ENCODE results near the gene TMEM259. TPM values are rescaled to one million over a fixed set of nuclear protein-coding genes. Genes with fewer than 3 reads are reported as not detected.

Gene TMEM259
- total and polyA plus RNA-seq, 9 of the 15 experiments (the other 6 are each of a cell fraction or from before 2014, with no cell fraction given) = 0.52 to 231 (median 63.6) TPM

DNA sequence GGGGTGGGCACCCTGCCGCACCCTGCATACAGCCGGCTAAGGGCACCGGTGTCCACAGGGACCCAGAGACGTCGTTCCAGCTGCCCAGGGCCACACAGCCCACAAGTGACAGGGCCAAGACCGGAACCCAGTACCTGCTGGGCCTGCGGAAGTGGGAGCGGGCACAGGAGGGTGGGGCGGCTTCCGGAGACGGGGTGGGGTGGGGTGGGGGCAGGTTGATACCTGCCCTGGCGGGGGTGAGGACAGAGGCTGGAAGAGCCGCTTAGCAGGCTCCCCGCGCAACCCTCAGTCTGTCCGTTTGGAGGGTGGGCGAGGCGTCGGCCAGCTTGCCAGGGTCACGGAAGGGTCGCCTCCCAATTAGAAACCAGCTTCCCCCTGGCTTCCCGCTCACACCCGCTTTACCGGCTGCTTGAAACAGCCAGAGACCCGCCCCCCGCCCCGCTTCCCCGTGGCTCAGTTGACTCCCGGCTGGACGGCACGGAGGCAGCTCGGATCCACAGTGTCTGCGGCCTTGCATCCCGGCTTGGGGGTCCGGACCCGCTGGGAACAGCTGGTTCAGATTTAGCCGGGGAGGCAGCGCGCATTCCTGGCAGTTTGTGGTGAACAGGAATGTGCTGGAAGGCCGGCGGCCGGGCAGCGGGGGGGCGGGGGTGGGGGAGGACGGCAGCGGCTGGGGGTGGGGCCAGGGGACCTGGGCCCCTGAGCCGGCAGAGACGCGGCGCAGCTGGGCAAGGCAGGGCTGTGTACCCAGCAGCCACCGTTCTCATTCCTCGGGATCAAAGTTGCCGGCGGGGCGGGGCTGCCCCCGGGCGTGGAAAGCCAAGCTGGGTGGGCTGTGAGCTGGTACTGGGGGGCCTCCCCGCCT is 7.4 kb upstream of the TMEM259 start (continued):
- TF ChIP-seq ZFX (CRISPR knock-in tag; IDR thresholded peaks at IDR 0.05) = peak; percentile 38; the same call in 1 of the 2 replicates
- TF ChIP-seq NCOA4 (IDR thresholded peaks at IDR 0.05; ENCODE audit: partially characterized antibody) = no peak
- no peak for TF ChIP-seq NCOR1 (IDR thresholded peaks at IDR 0.05)
- no peak for TF ChIP-seq SETDB1 (IDR thresholded peaks at IDR 0.05; ENCODE audit: low read length)
- TF ChIP-seq POLR2B (IDR thresholded peaks at IDR 0.05; ENCODE audit: low read depth, partially characterized antibody) = no peak
- peak; percentile 25; the same call in 1 of the 2 replicates for TF ChIP-seq MBD2 (IDR thresholded peaks at IDR 0.05; ENCODE audit: borderline replicate concordance, low read depth)
- TF ChIP-seq XRCC5 (IDR thresholded peaks at IDR 0.05; ENCODE audit: low read depth, low read length) = no peak
- TF ChIP-seq BDP1 (IDR thresholded peaks at IDR 0.05; ENCODE audit: insufficient read depth, insufficient read length) = no peak
- no peak for TF ChIP-seq SRSF9 (IDR thresholded peaks at IDR 0.05; ENCODE audit: borderline replicate concordance, low read depth, low read length)
- peak; percentile 63 for TF ChIP-seq TEAD4 (IDR thresholded peaks at IDR 0.05; ENCODE audit: low read length)
- no peak for TF ChIP-seq TEAD4 (CRISPR knock-in tag; IDR thresholded peaks at IDR 0.05; ENCODE audit: borderline replicate concordance)
- 0 out of 2 replicates have a peak, but pooled peaks have one; percentile 37 for TF ChIP-seq KDM2B (CRISPR knock-in tag; IDR thresholded peaks at IDR 0.05)
- TF ChIP-seq LEF1 (IDR thresholded peaks at IDR 0.05) = 0 out of 2 replicates have a peak, but pooled peaks have one; percentile 32
- peak; percentile 24; the same call in 1 of the 2 replicates for TF ChIP-seq PHF8 (IDR thresholded peaks at IDR 0.05; ENCODE audit: borderline replicate concordance, low read length)
- TF ChIP-seq TAF1 (IDR thresholded peaks at IDR 0.05; ENCODE audit: control insufficient read depth, extremely low read depth, insufficient read depth, low read length, severe bottlenecking) = peak; percentile 20
- TF ChIP-seq, protein P1, sequence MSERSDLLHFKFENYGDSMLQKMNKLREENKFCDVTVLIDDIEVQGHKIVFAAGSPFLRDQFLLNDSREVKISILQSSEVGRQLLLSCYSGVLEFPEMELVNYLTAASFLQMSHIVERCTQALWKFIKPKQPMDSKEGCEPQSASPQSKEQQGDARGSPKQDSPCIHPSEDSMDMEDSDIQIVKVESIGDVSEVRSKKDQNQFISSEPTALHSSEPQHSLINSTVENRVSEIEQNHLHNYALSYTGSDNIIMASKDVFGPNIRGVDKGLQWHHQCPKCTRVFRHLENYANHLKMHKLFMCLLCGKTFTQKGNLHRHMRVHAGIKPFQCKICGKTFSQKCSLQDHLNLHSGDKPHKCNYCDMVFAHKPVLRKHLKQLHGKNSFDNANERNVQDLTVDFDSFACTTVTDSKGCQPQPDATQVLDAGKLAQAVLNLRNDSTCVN (CRISPR knock-in tag; IDR thresholded peaks at IDR 0.05) = 0 out of 2 replicates have a peak, but pooled peaks have one; percentile 25
- no peak for TF ChIP-seq SRSF1 (IDR thresholded peaks at IDR 0.05; ENCODE audit: low read depth, low read length)
- TF ChIP-seq XRCC3 (IDR thresholded peaks at IDR 0.05) = no peak
- TF ChIP-seq ZFPM2 (CRISPR knock-in tag; IDR thresholded peaks at IDR 0.05) = no peak
- TF ChIP-seq NRF1 (conservative IDR thresholded peaks at IDR 0.05 in 1 of 2, IDR thresholded peaks at IDR 0.05 in 1 of 2) = 0 out of 4 replicates have a peak, but pooled peaks of 1 of the 2 experiments have one; percentile 17
- no peak for TF ChIP-seq ZNF518B (CRISPR knock-in tag; IDR thresholded peaks at IDR 0.05)
- TF ChIP-seq ELF4 (CRISPR knock-in tag; IDR thresholded peaks at IDR 0.05) = 0 out of 2 replicates have a peak, but pooled peaks have one; percentile 41
- 0 out of 2 replicates have a peak, but pooled peaks have one; percentile 46 for TF ChIP-seq MTA3 (IDR thresholded peaks at IDR 0.05; ENCODE audit: borderline replicate concordance)
- TF ChIP-seq SREBF1 (IDR thresholded peaks at IDR 0.05; ENCODE audit: borderline replicate concordance, low read depth, low read length) = no peak
- peak; percentile 33; the same call in 1 of the 2 replicates for TF ChIP-seq ARID1B (IDR thresholded peaks at IDR 0.05)
